GM23248 (cell line): Measurements from ENCODE around the gene P3R3URF.

ENCODE experiments used
- EZH2 ChIP-seq: fragments of 200-600 bp; sonication (generic); IDR thresholded peaks from 2 replicates; pipeline ENCODE4 v1.6.1; 2018; ENCODE audit warnings: antibody characterized with exemption, mild to moderate bottlenecking; ENCODE audit not compliant: insufficient read depth, poor library complexity, severe bottlenecking
- EZH2phosphoT487 ChIP-seq: fragments of 200-600 bp; sonication (generic); IDR thresholded peaks from 2 replicates; pipeline ENCODE4 v1.6.1; 2018; ENCODE audit warnings: antibody characterized with exemption, moderate library complexity, mild to moderate bottlenecking, low read depth; ENCODE audit not compliant: insufficient read depth

DNA sequence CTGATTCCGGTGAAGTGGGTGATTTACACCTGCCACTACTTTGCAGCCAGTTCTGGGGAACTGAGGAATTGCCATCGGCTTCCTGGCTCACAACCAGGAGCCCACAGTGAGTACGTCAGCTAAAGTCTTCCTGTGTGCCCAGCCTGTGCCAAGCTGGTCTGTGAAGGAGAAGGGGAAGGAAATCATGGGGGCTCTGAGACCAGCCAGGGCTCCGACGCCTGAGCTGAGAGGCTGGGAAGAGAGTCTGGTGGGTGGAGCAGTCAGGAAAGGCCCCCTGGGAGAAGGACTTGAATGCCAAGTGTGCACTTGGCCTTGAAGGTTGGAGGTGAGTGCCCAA is 28.1 kb upstream of the P3R3URF start:
- TF ChIP-seq EZH2phosphoT487 (no peak), EZH2 (no peak)
